Measurements from ENCODE around the gene SLC35C1. TPM values are rescaled to one million over a fixed set of nuclear protein-coding genes. Genes with fewer than 3 reads are reported as not detected.

The SLC35C1 gene
- total and polyA plus RNA-seq, 2 of the 8 experiments (the other 6 are each of a cell fraction or from before 2014, with no cell fraction given) = 4.6 to 10.6 TPM

GRCh38 chr11:45847911-45848316 lies 43.0 kb downstream of the SLC35C1 start:
- H3K4me2 ChIP-seq (ENCODE audit: insufficient read depth in 1 of 2, low read depth in 2 of 2, low read length in 2 of 2) = peak overlapping the region; percentile 77 to 97
- FAIRE-seq (no peak), DNase-seq (ENCODE audit: low read depth in 1 of 2, low spot score in 2 of 2) (no peak)
- peak overlapping the region; percentile 46 to 89 (median 78); a peak in 6 of 7 replicates for H3K9ac ChIP-seq (replicated peaks in 1 of 4; ENCODE audit: extremely low read depth in 1 of 4, low read depth in 3 of 4, low read length in 3 of 4)
- H3K23ac ChIP-seq (ENCODE audit: insufficient read length) = no peak overlapping the region
- H3K79me1 ChIP-seq (ENCODE audit: low read depth, low read length) = no peaks in the 10 kb centered on the region; the same call in 1 of the 2 replicates
- H2BK20ac ChIP-seq (ENCODE audit: low read length) = no peak overlapping the region
- peak overlapping the region; percentile 87; the same call in 1 of the 2 replicates for H4K8ac ChIP-seq (ENCODE audit: extremely low read depth, insufficient read depth, low read length)
- H3K9me3 ChIP-seq (ENCODE audit: insufficient read depth in 2 of 2, low read depth in 1 of 2, low read length in 1 of 2) = no peaks in the 10 kb centered on the region
- H3K4me3 ChIP-seq (ENCODE audit: extremely low read depth in 1 of 4, insufficient read depth in 2 of 4, low read depth in 3 of 4, low read length in 4 of 4) = peak overlapping the region; percentile 58 to 90 (median 82)
- 0 out of 2 replicates have a peak overlapping the region, but pooled peaks have one; percentile 66 for H2AFZ ChIP-seq (ENCODE audit: low read length)
- no peak overlapping the region for H2BK5ac ChIP-seq (ENCODE audit: low read depth, low read length)
- H3K4me1 ChIP-seq (replicated peaks in 1 of 4; ENCODE audit: control insufficient read depth in 3 of 4, insufficient read depth in 4 of 4, low read length in 3 of 4) = peaks cover 0 to 17% (median 8%) of the 10 kb centered on the region in 4 experiments; a peak in 5 of 7 replicates
- peaks cover 2 to 7% of the 10 kb centered on the region in 2 experiments for H4K20me1 ChIP-seq (replicated peaks in 1 of 2; ENCODE audit: control insufficient read depth in 1 of 2, insufficient read depth in 2 of 2, low read length in 2 of 2)
- H3K56ac ChIP-seq (replicated peaks; ENCODE audit: insufficient read length, low read depth, low read length) = no peak overlapping the region
- POLR2A ChIA-PET (ENCODE audit: partially characterized antibody) = interaction anchor here (2.2 kb wide), 1 partner anchor 14 kb away, joined by 17 read pairs; no protein-coding TSS in a partner anchor
- no peak overlapping the region for H3K18ac ChIP-seq (ENCODE audit: extremely low read depth, low read length)
- CTCF ChIA-PET (ENCODE audit: partially characterized antibody) = interaction anchor here (0.6 kb wide), 1 partner anchor 82 kb away, joined by 3 read pairs; no protein-coding TSS in a partner anchor
- H2AK5ac ChIP-seq (ENCODE audit: low read depth, low read length) = no peak overlapping the region
- no peak overlapping the region for H3K14ac ChIP-seq (ENCODE audit: insufficient read length)
- peaks cover 5 to 25% (median 12%) of the 10 kb centered on the region in 4 experiments; a peak in 6 of 7 replicates for H3K27me3 ChIP-seq (replicated peaks in 1 of 4; ENCODE audit: control insufficient read depth in 3 of 4, extremely low read depth in 1 of 4, insufficient read depth in 3 of 4, low read length in 3 of 4)
- 0 out of 2 replicates have a peak overlapping the region, but pooled peaks have one; percentile 24 for H3K27ac ChIP-seq (ENCODE audit: low read depth, low read length)
- H3K79me2 ChIP-seq (ENCODE audit: control insufficient read depth in 1 of 2, insufficient read depth in 2 of 2, low read length in 2 of 2) = 0 out of 4 replicates have a peak, but pooled peaks cover 0 to 5% of the 10 kb centered on the region in 2 experiments
- H4K91ac ChIP-seq (replicated peaks; ENCODE audit: insufficient read length, low read length) = no peak overlapping the region
- no peak for TF ChIP-seq TBP (IDR thresholded peaks at IDR 0.05; ENCODE audit: low read depth, low read length)
- no peak overlapping the region for H3K4ac ChIP-seq (replicated peaks; ENCODE audit: insufficient read length, low read depth, low read length)
- H2BK120ac ChIP-seq (replicated peaks; ENCODE audit: low read depth, low read length) = no peak overlapping the region
- 5% methylated on average over 16 of the region's 16 CpGs; no CpG with 5 or more reads in 1 of the 2 experiments for WGBS, 2 experiments (ENCODE audit: extremely low coverage in 1 of 2, insufficient coverage in 1 of 2, insufficient read length in 1 of 2, insufficient replicate concordance in 2 of 2, low coverage in 1 of 2, low lambda C conversion rate in 2 of 2, missing lambda C conversion rate in 1 of 2)
- peaks cover 2% of the 10 kb centered on the region; the same call in 1 of the 2 replicates for H3K23me2 ChIP-seq (ENCODE audit: low read depth, low read length)
- H4K5ac ChIP-seq (ENCODE audit: insufficient read length, low read depth, low read length) = no peak overlapping the region
- H2BK15ac ChIP-seq (ENCODE audit: low read length) = no peak overlapping the region
- no peak overlapping the region for H2BK12ac ChIP-seq (ENCODE audit: low read depth, low read length)
- no peaks in the 10 kb centered on the region for H3K36me3 ChIP-seq (ENCODE audit: control insufficient read depth in 2 of 4, insufficient read depth in 4 of 4, low read length in 3 of 4)

Data from H1 (cell line).